Measurements from ENCODE around the gene PTPRE. TPM values are rescaled to one million over a fixed set of nuclear protein-coding genes. Genes with fewer than 3 reads are reported as not detected.

The PTPRE gene
- total RNA-seq, 1 experiment from 2014 or later = 11.6 TPM

DNA sequence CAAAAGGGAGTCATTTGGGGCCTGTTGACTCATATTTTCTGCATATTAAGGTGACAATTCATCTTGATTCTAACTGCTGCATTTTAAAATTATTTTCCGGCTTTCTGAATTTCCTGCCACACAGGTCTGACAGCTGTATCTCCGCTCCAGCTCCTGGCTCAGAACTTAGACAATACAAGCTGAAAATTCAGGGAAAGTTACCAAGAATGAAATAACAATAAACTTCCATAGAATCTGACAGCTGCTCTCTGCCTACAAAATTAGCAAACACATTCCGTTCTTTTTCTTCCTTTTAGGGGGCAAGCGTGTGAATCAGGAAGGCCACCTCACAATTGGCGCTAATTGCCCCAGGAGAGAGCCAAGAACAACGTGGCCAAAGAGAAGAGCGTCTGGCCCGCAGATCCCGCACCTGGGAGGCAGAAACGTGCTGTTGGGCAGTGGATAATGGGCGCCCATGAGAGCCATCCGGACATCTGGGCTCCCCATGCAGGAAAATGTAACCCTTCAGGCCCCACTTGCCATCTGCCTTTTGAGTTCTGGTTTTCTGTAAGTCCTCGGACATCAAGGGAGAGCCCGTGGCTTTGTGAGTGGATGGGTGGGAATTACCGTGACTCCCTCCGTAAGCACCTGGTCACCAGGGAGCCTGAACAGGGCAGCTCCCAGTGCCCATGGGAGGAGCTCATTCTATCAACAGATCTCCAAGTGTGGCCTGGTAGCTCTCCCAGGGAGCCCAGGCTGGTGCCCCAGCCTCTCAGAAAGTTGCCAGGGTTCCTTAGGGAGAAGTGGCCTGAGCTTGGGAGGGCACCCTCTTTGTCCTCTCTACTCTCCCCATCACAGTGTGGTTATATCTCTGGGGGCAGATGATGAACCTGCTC, 19.1 kb upstream of the PTPRE start:
- Histone ChIP-seq H3K27me3 (replicated peaks; ENCODE audit: insufficient read depth, low read depth, low read length, poor library complexity) (peaks cover 6% of the 10 kb centered on the region), H3K27ac (ENCODE audit: low read depth, low read length, poor library complexity, severe bottlenecking) (no peak overlapping the region), H3K36me3 (ENCODE audit: insufficient read depth, low read length, poor library complexity, severe bottlenecking) (no peaks in the 10 kb centered on the region), H3K4me1 (ENCODE audit: insufficient read depth, low read length, poor library complexity, severe bottlenecking) (no peaks in the 10 kb centered on the region), H3K4me3 (ENCODE audit: low read depth, low read length, poor library complexity, severe bottlenecking) (no peak overlapping the region), H3K9me3 (ENCODE audit: low read depth, low read length, poor library complexity, severe bottlenecking) (no peaks in the 10 kb centered on the region)
- intact Hi-C loops (cut with micrococcal nuclease; ENCODE audit: unreplicated experiment) = no loop called here
- TF ChIP-seq, protein P1, sequence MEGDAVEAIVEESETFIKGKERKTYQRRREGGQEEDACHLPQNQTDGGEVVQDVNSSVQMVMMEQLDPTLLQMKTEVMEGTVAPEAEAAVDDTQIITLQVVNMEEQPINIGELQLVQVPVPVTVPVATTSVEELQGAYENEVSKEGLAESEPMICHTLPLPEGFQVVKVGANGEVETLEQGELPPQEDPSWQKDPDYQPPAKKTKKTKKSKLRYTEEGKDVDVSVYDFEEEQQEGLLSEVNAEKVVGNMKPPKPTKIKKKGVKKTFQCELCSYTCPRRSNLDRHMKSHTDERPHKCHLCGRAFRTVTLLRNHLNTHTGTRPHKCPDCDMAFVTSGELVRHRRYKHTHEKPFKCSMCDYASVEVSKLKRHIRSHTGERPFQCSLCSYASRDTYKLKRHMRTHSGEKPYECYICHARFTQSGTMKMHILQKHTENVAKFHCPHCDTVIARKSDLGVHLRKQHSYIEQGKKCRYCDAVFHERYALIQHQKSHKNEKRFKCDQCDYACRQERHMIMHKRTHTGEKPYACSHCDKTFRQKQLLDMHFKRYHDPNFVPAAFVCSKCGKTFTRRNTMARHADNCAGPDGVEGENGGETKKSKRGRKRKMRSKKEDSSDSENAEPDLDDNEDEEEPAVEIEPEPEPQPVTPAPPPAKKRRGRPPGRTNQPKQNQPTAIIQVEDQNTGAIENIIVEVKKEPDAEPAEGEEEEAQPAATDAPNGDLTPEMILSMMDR (conservative IDR thresholded peaks at IDR 0.05; ENCODE audit: low read depth, low read length) = no peak
- no peak for TF ChIP-seq EZH2 (IDR thresholded peaks at IDR 0.05; ENCODE audit: borderline replicate concordance, low read depth, low read length, poor library complexity, severe bottlenecking)
- no peak for DNase-seq (ENCODE audit: low spot score)
- CTCF ChIA-PET = no interaction called here
- BruUV-seq (replicated peaks) = no TSS peak
- POLR2A ChIA-PET (ENCODE audit: low non-redundant PET) = no interaction called here

DNA sequence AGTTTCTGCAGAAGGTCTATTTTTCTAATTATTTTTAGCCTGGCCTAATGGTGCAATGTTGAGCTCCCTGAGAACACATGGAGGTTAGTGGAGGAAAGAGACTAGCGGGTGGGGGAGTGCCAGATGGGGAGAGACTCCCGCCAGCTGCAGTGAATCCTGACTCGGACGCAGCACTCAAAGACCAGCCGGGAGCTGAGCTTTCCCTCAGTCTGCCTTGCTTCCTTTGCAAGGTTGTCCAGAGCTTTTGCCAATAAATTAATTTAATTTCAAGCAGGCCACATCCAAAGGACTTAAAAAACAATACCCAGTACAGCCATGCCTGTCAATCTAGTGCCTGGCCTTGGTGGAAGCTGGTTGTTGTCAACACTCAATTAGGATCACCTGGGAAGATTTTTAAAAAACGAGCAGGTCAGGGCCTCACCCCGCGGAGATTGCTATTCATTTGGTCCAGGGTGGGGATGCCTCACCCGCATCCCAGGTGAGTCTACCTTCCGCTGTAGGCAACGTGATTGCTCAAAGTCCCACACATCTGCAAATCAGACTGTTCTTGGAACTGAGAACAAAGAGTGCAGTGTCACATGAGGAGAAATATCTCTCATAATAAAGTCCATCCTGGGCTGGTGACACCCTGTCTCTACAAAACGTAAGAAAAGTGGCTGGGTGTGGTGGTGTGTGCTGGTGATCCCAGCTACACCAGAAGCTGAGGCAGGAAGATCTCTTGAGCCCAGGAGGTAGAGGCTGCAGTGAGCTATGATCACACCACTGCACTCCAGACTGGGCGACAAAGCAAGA, 18.2 kb upstream of the PTPRE start:
- no peak for DNase-seq (ENCODE audit: low spot score)
- H3K36me3 ChIP-seq (ENCODE audit: insufficient read depth, low read length, poor library complexity, severe bottlenecking) = no peaks in the 10 kb centered on the region
- no peaks in the 10 kb centered on the region for H3K4me1 ChIP-seq (ENCODE audit: insufficient read depth, low read length, poor library complexity, severe bottlenecking)
- no peak for TF ChIP-seq EZH2 (IDR thresholded peaks at IDR 0.05; ENCODE audit: borderline replicate concordance, low read depth, low read length, poor library complexity, severe bottlenecking)
- TF ChIP-seq, protein P1 (conservative IDR thresholded peaks at IDR 0.05; ENCODE audit: low read depth, low read length) = no peak
- H3K27me3 ChIP-seq (replicated peaks; ENCODE audit: insufficient read depth, low read depth, low read length, poor library complexity) = peaks cover 6% of the 10 kb centered on the region
- H3K4me3 ChIP-seq (ENCODE audit: low read depth, low read length, poor library complexity, severe bottlenecking) = no peak overlapping the region
- no peaks in the 10 kb centered on the region for H3K9me3 ChIP-seq (ENCODE audit: low read depth, low read length, poor library complexity, severe bottlenecking)
- ChIA-PET CTCF (no interaction called here), POLR2A (ENCODE audit: low non-redundant PET) (no interaction called here)
- no peak overlapping the region for H3K27ac ChIP-seq (ENCODE audit: low read depth, low read length, poor library complexity, severe bottlenecking)
- BruUV-seq (replicated peaks) = no TSS peak
- intact Hi-C loops (cut with micrococcal nuclease; ENCODE audit: unreplicated experiment) = no loop called here

DNA sequence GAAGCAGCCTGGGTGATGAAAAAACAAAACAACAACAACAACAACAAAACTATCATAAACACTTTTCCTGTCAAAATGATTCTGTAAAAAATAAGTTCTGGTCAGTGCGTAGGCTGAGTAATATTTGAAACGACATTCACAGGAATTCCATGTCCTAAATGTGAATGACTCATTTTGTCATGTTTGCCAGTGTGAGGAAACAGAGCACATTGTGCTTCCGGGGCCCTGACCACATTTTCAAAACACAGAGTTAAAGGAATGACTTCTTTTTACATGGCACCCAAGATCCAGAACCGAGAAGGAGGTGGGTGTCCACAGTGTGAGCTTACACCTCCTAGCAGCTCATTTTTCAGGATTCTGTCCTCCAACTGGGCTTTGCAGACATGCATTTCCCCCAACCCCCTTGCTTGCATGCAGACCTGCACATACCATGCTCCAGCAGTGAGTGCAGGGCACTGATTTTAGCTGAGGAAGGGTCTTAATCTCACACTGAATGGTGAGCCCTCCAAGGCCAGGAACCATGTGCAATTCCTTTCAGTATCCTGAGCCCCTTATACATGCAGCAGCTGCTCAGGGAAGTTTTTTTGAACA, 17.2 kb upstream of the PTPRE start:
- ChIA-PET POLR2A (ENCODE audit: low non-redundant PET) (no interaction called here), CTCF (no interaction called here)
- no peaks in the 10 kb centered on the region for H3K36me3 ChIP-seq (ENCODE audit: insufficient read depth, low read length, poor library complexity, severe bottlenecking)
- TF ChIP-seq, protein P1 (conservative IDR thresholded peaks at IDR 0.05; ENCODE audit: low read depth, low read length) = no peak
- TF ChIP-seq EZH2 (IDR thresholded peaks at IDR 0.05; ENCODE audit: borderline replicate concordance, low read depth, low read length, poor library complexity, severe bottlenecking) = no peak
- H3K4me3 ChIP-seq (ENCODE audit: low read depth, low read length, poor library complexity, severe bottlenecking) = no peak overlapping the region
- H3K27me3 ChIP-seq (replicated peaks; ENCODE audit: insufficient read depth, low read depth, low read length, poor library complexity) = peaks cover 6% of the 10 kb centered on the region
- H3K9me3 ChIP-seq (ENCODE audit: low read depth, low read length, poor library complexity, severe bottlenecking) = no peaks in the 10 kb centered on the region
- peak; percentile 19 for DNase-seq (ENCODE audit: low spot score)
- BruUV-seq (replicated peaks) = no TSS peak
- H3K4me1 ChIP-seq (ENCODE audit: insufficient read depth, low read length, poor library complexity, severe bottlenecking) = no peaks in the 10 kb centered on the region
- H3K27ac ChIP-seq (ENCODE audit: low read depth, low read length, poor library complexity, severe bottlenecking) = no peak overlapping the region
- intact Hi-C loops (cut with micrococcal nuclease; ENCODE audit: unreplicated experiment) = no loop called here

Data from A673 (cell line).